ENCODE data around the gene SESN1. TPM values are rescaled to one million over a fixed set of nuclear protein-coding genes. Genes with fewer than 3 reads are reported as not detected.

SESN1 gene
- total RNA-seq, 1 experiment from 2014 or later, result 36.0 TPM

DNA sequence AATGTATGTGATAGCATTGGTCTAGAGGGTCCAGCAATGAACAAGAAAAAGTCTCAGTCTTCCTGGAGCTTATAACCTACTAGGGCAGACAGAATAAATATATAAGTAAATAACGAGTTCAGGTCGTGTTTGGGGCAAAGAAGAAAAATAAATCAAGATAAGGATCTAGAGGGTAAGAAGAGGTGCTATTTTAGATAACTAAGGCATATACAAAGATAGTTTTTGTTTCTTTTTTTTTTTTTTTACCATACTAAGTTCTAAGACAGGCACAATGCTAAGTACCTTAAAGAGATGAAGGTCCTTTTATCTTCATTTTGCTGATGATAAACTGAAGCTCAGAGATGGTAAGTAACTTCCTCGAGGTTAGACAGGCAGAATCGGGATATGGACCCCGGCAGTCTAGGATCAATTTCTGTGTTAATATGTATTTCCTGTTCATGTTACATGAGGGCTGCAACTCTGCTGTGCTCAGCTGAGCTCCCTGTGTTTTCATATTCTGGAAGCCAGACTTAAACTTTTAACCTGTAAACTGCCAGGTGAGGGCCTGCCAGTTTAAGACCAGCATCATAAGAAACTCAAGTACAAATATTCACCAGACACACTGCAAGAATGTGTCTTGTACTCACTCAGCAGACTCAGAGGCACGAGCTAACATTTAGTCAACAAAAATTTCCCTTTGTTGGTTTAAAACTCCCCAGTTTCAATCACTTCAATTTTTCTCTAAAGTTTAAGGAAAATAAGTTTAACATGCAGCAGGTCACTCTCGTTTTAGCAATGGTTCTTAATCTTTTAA is 23.3 kb downstream of the SESN1 start:
- DNase-seq (ENCODE audit: low spot score), result no peak
- in situ Hi-C loops (cut with HindIII; ENCODE audit: low sequenced_read_pairs), result no loop called here

- in situ Hi-C loops (cut with HindIII; ENCODE audit: low sequenced_read_pairs), result no loop called here
- DNase-seq (ENCODE audit: low spot score), result no peak
Observed at GRCh38 chr6:109069746-109070145, 24.9 kb downstream of the SESN1 start.

DNA sequence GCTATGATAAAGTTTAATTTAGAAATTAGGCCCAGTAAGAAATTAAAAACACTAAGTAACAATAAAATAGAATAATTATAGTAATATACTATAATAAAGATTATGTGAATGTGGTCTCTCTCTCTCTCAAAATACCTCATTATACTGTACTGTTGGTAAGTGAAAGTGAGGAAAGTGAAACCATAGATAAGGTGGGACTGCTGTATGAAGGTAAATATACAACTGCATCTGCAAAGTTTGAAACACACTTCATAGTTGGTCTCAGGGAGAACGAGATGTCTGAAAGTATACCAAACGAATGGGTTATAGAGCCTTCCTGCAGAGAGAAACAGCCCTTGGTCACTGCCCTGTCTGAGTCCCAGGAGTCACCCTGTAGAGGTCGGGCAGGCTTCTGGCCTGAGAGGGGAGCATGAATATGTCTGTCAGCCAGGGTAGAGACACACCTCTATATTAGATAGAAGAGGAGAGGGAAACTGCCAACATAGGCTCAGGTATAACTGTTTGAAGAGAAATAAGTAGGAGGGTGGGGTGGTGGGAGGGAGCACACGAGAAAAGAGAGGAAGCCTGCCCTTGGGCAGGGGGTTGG is 31.8 kb downstream of the SESN1 start:
- DNase-seq (ENCODE audit: low spot score), result no peak
- in situ Hi-C loops (cut with HindIII; ENCODE audit: low sequenced_read_pairs), result no loop called here

- DNase-seq (ENCODE audit: low spot score), result no peak
- in situ Hi-C loops (cut with HindIII; ENCODE audit: low sequenced_read_pairs), result no loop called here
Observed at GRCh38 chr6:109062216-109062615, 32.4 kb downstream of the SESN1 start.

DNA sequence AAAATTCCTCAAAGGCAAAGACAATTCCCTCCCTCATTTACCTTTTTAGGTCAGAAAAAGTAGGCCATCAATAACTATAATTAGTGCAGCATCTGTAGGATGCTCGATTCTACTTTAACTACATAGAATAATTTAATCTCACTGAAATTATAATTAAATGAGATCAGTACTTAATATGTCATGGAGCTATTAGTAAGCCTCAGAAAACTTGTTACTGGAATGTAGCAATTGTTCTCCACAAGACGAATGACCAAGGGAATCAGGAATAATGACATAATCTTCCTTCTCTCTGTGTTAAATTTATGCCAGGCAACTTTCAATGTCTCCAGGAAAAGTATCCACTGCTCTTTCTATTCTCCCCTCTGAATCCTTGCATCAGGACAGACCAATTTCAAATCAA is 34.1 kb downstream of the SESN1 start:
- in situ Hi-C loops (cut with HindIII; ENCODE audit: low sequenced_read_pairs), result no loop called here
- DNase-seq (ENCODE audit: low spot score), result no peak

DNA sequence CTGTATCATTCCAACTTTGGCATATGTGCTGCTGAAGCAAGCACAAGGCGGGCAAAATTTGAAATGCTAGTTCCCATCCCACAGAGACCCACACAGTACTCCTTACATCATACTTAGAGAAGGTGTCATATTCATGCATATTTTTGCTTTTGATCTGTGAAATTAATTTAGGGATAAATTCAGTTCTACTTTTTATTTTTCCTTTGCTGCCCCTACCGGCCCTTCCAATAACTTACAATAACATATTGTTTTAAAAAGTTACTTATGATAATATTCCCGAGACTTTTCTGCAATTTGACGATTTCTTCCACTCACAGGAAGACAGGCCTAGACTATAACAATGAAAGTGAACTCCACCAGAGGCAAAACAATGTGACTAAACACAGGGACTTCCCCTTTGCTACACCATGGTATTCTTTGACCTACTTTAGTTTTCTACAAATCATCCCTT is 35.0 kb downstream of the SESN1 start:
- in situ Hi-C loops (cut with HindIII; ENCODE audit: low sequenced_read_pairs), result no loop called here
- DNase-seq (ENCODE audit: low spot score), result no peak

DNA sequence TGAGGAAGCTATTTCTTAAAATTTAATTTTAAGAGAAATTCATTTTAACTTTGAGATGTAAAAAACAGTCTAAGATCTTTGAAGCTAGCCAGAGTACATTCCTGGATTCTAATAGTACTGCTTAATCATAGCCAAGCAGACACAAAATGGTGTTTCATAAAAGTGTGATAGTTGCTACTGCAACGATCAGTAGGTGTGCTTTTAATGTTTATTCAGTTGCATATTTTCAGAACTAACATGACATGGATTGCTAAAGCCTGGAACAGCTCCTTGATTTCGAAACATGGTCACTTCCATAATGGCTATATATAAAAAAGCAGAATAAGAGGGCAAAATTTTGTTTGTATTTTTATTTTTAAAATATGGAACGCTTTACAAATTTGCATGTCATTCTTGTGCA is 35.5 kb downstream of the SESN1 start:
- in situ Hi-C loops (cut with HindIII; ENCODE audit: low sequenced_read_pairs), result no loop called here
- no peak for DNase-seq (ENCODE audit: low spot score)

DNA sequence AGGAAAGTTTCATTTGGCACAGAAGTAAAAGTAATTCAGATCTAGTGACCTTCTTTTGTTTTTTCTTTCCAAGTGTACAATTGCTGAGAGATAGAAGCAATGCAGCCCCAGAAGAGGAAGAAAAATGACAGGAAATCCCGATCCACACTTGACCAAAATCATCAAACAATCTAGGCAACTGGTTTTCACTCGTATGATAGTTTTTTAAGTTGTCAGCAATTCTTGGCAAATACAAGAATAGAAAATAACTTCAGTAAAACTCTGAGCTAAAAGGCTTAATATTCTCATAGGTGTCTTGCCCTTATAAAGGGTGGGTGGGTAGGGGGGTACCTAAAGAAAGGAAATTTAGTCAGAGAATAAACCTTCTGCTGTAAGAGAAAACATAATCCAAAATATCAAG is 36.0 kb downstream of the SESN1 start:
- in situ Hi-C loops (cut with HindIII; ENCODE audit: low sequenced_read_pairs), result no loop called here
- no peak for DNase-seq (ENCODE audit: low spot score)

- in situ Hi-C loops (cut with HindIII; ENCODE audit: low sequenced_read_pairs), result no loop called here
- no peak for DNase-seq (ENCODE audit: low spot score)
Observed at GRCh38 chr6:109056661-109057060, 38.0 kb downstream of the SESN1 start.

GRCh38 chr6:109055771-109056235 is 38.8 kb downstream of the SESN1 start:
- DNase-seq (ENCODE audit: low spot score), result no peak
- in situ Hi-C loops (cut with HindIII; ENCODE audit: low sequenced_read_pairs), result no loop called here

DNA sequence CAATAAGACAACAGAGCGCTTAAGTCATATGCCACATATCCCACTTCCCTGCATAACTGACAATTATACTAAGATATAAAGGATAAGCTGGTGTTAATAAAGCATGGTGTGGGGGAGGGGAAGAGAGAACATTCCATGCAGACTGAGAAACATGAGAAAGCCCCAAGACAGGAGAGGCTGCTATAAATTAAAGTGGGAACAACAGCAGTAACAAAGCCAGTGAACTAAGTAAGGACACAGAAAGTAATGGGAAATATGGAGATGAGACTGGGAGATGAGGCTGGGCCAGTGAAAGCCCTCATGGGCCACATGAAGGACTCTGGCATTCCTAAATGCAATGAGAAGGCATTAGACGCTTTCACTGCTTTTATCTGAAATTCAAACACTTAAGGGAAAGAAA is 41.3 kb downstream of the SESN1 start:
- in situ Hi-C loops (cut with HindIII; ENCODE audit: low sequenced_read_pairs), result no loop called here
- DNase-seq (ENCODE audit: low spot score), result no peak

DNA sequence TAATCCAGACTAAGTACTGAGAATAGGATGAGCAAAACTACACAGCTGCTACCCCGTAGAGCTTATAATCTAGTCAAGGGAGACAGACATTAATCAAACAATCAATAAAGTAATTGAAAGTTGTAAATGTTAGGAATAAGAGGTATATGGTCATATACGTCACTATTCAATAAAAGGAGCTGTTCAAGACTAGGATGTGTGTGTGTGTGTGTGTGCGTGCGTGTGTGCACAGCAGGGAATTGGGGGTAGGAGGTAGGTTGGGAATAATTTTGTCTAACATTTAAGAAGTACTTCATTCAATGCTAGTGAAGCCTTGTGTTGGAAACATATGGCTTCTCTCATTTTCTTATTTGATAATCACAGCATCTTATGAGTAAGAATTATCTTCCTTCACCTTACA is 41.8 kb downstream of the SESN1 start:
- in situ Hi-C loops (cut with HindIII; ENCODE audit: low sequenced_read_pairs), result no loop called here
- DNase-seq (ENCODE audit: low spot score), result no peak

GRCh38 chr6:109052018-109052651 is 42.5 kb downstream of the SESN1 start:
- in situ Hi-C loops (cut with HindIII; ENCODE audit: low sequenced_read_pairs), result no loop called here
- no peak for DNase-seq (ENCODE audit: low spot score)

DNA sequence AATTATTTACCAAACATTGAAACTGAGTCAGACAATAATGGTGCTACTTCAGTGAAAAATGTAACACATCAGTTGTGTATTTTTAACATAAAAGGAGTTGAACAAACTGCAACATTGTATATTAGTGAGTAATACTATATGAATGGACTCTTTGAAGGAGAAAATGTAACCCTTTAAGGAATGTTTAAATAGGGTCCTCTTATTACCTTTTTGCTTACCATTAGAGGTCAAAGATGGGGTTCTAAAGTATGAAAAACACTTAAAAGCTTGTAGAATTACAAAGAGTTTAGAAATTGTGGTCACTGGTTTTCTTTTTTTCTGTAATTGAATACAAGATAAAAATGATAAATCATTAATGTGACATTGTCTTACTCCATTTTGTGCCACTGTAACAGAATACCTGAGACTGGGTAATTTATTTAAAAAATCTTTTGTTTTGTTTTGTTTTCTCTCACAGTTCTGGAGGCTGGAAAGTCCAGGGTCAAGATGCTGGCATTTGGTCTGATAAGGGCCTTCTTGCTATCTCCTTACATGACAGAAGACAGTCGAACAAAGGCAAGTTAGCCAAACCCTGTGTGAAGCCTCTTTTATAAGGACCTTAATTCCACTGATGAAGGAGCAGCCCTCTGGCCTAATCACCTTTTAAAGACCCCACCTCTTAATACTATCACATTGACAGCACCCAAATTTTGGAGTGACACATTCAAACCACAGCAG is 43.2 kb downstream of the SESN1 start:
- DNase-seq (ENCODE audit: low spot score), result no peak
- in situ Hi-C loops (cut with HindIII; ENCODE audit: low sequenced_read_pairs), result no loop called here

DNA sequence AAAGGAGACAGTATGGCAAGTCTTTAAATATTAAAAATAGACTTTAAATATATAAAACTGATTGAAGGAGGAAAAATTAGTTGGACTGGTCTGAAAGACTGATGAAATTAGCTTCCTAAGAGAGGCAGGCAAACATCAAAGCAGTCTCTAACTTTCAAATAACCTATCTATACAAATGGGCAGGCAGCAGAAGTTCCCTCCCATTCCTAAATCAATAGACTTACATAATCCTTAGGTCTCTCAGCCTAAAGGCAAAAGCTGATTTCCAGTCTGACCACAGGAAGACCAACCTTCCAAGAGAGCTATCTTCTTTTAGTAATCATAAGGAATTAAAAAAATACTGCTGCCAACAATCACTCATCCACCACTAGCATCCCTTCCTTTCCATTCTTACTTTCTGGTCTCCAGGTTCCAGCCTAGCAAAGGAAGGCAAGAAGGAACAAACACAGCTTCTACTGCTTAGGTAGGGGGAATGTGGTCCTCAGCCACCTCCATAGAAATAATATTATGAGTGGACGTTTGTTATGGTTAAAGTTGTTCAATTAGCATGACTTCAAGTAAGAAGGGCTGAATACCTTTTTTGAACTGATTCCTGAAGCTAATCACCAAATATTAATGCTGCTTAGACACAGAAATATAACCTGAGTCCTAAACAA is 44.1 kb downstream of the SESN1 start:
- DNase-seq (ENCODE audit: low spot score), result no peak
- in situ Hi-C loops (cut with HindIII; ENCODE audit: low sequenced_read_pairs), result no loop called here

DNA sequence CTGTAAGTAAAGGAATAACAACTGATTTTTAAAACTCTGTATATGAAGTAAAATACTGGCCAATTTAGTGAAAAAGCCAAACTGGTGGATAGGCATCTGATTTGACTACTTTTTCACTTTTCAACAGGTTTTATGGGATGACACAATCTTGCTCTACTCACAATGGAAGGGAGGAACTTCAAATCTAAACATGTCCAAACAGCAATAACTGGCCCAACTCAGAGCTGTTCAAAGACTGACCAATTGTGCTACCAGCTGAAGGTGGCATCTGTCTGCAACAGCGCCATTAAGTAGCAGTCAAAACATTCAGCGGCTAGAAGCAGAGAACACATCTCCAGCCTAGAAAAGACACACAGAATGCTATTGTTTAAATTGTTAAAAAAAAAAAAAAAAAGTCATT is 44.6 kb downstream of the SESN1 start:
- in situ Hi-C loops (cut with HindIII; ENCODE audit: low sequenced_read_pairs), result no loop called here

GRCh38 chr6:109048670-109049415 is 45.8 kb downstream of the SESN1 start:
- in situ Hi-C loops (cut with HindIII; ENCODE audit: low sequenced_read_pairs), result no loop called here
- no peak for DNase-seq (ENCODE audit: low spot score)

More for the DNA sequence above, 44.6 kb downstream of the SESN1 start:
- no peak for DNase-seq (ENCODE audit: low spot score)

GRCh38 chr6:109048176-109048575 is 46.5 kb downstream of the SESN1 start:
- no peak for DNase-seq (ENCODE audit: low spot score)
- in situ Hi-C loops (cut with HindIII; ENCODE audit: low sequenced_read_pairs), result no loop called here

DNA sequence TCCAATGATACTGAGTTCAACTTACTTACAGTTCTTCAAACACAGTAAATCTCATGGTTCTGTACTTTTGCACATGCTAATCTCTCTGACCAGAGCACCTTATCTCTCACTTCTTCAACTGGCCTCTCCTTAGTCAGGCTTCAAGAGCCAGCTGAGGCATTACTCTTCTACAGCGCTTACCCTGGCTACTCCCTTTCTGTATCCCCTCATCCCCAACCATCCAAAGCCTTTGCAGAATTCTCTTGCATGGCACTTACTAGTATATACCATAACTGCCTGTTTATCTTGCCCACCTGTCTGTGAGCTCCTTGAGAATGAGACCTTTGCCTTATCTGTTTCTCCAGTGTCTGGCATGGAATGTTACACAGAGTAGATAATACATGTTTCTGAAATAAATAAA is 49.2 kb downstream of the SESN1 start:
- in situ Hi-C loops (cut with HindIII; ENCODE audit: low sequenced_read_pairs), result no loop called here
- DNase-seq (ENCODE audit: low spot score), result no peak

Measured in G401 (cell line).